Putamen (tissue), 1 donor: ENCODE measurements around the gene RNF41.
"Not testable (repeated sequence)": the region's sequence is repeated elsewhere in the genome, so short reads cannot be mapped to it uniquely, and the experiment has no call there.

ENCODE experiments used
- DNase-seq: peaks from one replicate; pipeline ENCODE4 v3.0.0-alpha.2; 2016; ENCODE audit warnings: low spot score

RNF41 gene

GRCh38 chr12:56165369-56165768, 56.4 kb downstream of the RNF41 start:
- no peak for DNase-seq

- no peak for DNase-seq
Measured at GRCh38 chr12:56164345-56164729, 57.4 kb downstream of the RNF41 start.

- DNase-seq: no peak
Measured at GRCh38 chr12:56163533-56164344, 58.0 kb downstream of the RNF41 start.

- no peak for DNase-seq
Measured at GRCh38 chr12:56162468-56163290, 59.0 kb downstream of the RNF41 start.

- no peak for DNase-seq
Measured at GRCh38 chr12:56161690-56162351, 59.9 kb downstream of the RNF41 start.

- no peak for DNase-seq
Measured at GRCh38 chr12:56160894-56161689, 60.6 kb downstream of the RNF41 start.

GRCh38 chr12:56160193-56160763, 61.4 kb downstream of the RNF41 start:
- no peak for DNase-seq

GRCh38 chr12:56159482-56160192, 62.1 kb downstream of the RNF41 start:
- no peak for DNase-seq

GRCh38 chr12:56158926-56159461, 62.7 kb downstream of the RNF41 start:
- DNase-seq: no peak

GRCh38 chr12:56158029-56158925, 63.4 kb downstream of the RNF41 start, which contains the start of gene MYL6:
Gene MYL6 (plus strand): TSS chr12:56158359. CDS start chr12:56158402, 43 bp downstream.
- DNase-seq: peak; percentile 98

- DNase-seq: peak; percentile 26
Measured at GRCh38 chr12:56157201-56158028, 64.3 kb downstream of the RNF41 start.

- not testable (repeated sequence) for DNase-seq
Measured at GRCh38 chr12:56156464-56157200, 65.1 kb downstream of the RNF41 start.

- no peak for DNase-seq
Measured at GRCh38 chr12:56155256-56155845, 66.4 kb downstream of the RNF41 start.

GRCh38 chr12:56154818-56155217, 66.9 kb downstream of the RNF41 start:
- DNase-seq: no peak

GRCh38 chr12:56154246-56154771, 67.4 kb downstream of the RNF41 start:
- DNase-seq: no peak

- DNase-seq: no peak
Measured at GRCh38 chr12:56153678-56154065, 68.0 kb downstream of the RNF41 start.
